HG02763 (cell line): ENCODE data around the gene GABRR1.

Experiments used
- ATAC-seq: cut with Tn5 transposase; IDR thresholded peaks from one replicate; pipeline ENCODE4 v1.9.1; 2021; ENCODE audit warnings: mild to moderate bottlenecking, moderate library complexity; ENCODE audit not compliant: unreplicated experiment

The GABRR1 gene

GRCh38 chr6:89216411-89216810 lies 747 bp downstream of the GABRR1 start:
- ATAC-seq: no peak

GRCh38 chr6:89215391-89215790 lies 1.8 kb downstream of the GABRR1 start:
- no peak for ATAC-seq

GRCh38 chr6:89214197-89214596 lies 3.0 kb downstream of the GABRR1 start:
- ATAC-seq: no peak

- no peak for ATAC-seq
Observed at GRCh38 chr6:89212472-89212871, 4.7 kb downstream of the GABRR1 start.

- ATAC-seq: no peak
Observed at GRCh38 chr6:89209457-89209856, 7.7 kb downstream of the GABRR1 start.

GRCh38 chr6:89208551-89208950 lies 8.6 kb downstream of the GABRR1 start:
- ATAC-seq: no peak

GRCh38 chr6:89205819-89206218 lies 11.3 kb downstream of the GABRR1 start:
- no peak for ATAC-seq

- ATAC-seq: no peak
Observed at GRCh38 chr6:89204096-89204495, 13.1 kb downstream of the GABRR1 start.

GRCh38 chr6:89200706-89201215 lies 16.4 kb downstream of the GABRR1 start:
- ATAC-seq: no peak

- no peak for ATAC-seq
Observed at GRCh38 chr6:89199579-89199978, 17.6 kb downstream of the GABRR1 start.

- no peak for ATAC-seq
Observed at GRCh38 chr6:89198235-89198634, 18.9 kb downstream of the GABRR1 start.

- no peak for ATAC-seq
Observed at GRCh38 chr6:89197141-89197540, 20.0 kb downstream of the GABRR1 start.

- no peak for ATAC-seq
Observed at GRCh38 chr6:89194559-89194958, 22.6 kb downstream of the GABRR1 start.

- no peak for ATAC-seq
Observed at GRCh38 chr6:89190741-89191140, 26.4 kb downstream of the GABRR1 start.

GRCh38 chr6:89187504-89187903 lies 29.7 kb downstream of the GABRR1 start:
- ATAC-seq: no peak

GRCh38 chr6:89186762-89187161 lies 30.4 kb downstream of the GABRR1 start:
- no peak for ATAC-seq

GRCh38 chr6:89184344-89184743 lies 32.8 kb downstream of the GABRR1 start:
- no peak for ATAC-seq

- ATAC-seq: no peak
Observed at GRCh38 chr6:89183294-89183693, 33.9 kb downstream of the GABRR1 start.

GRCh38 chr6:89180971-89181370 lies 36.2 kb downstream of the GABRR1 start:
- no peak for ATAC-seq

GRCh38 chr6:89180112-89180511 lies 37.0 kb downstream of the GABRR1 start:
- no peak for ATAC-seq

- ATAC-seq: no peak
Observed at GRCh38 chr6:89173634-89174033, 43.5 kb downstream of the GABRR1 start.

- ATAC-seq: no peak
Observed at GRCh38 chr6:89172131-89172530, 45.0 kb downstream of the GABRR1 start.

GRCh38 chr6:89162047-89162371 lies 55.1 kb downstream of the GABRR1 start:
- ATAC-seq: no peak
